GM18498 (cell line): ENCODE measurements around the gene SEMA4B.

Source experiments
- ATAC-seq: cut with Tn5 transposase; IDR thresholded peaks from one replicate; pipeline ENCODE4 v1.9.1; 2021; ENCODE audit warnings: mild to moderate bottlenecking, moderate library complexity; ENCODE audit not compliant: unreplicated experiment

Gene SEMA4B

DNA sequence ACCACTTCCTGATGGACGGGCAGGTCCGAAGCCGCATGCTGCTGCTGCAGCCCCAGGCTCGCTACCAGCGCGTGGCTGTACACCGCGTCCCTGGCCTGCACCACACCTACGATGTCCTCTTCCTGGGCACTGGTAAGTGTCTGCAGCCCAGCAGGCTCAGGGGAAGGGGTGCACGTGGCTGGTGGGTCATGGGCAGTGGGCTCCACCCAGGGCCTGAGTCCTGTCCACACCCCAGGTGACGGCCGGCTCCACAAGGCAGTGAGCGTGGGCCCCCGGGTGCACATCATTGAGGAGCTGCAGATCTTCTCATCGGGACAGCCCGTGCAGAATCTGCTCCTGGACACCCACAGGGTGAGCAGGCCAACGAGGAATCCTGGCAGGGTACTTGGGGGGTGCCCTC lies 23.9 kb downstream of the SEMA4B start:
- no peak for ATAC-seq

DNA sequence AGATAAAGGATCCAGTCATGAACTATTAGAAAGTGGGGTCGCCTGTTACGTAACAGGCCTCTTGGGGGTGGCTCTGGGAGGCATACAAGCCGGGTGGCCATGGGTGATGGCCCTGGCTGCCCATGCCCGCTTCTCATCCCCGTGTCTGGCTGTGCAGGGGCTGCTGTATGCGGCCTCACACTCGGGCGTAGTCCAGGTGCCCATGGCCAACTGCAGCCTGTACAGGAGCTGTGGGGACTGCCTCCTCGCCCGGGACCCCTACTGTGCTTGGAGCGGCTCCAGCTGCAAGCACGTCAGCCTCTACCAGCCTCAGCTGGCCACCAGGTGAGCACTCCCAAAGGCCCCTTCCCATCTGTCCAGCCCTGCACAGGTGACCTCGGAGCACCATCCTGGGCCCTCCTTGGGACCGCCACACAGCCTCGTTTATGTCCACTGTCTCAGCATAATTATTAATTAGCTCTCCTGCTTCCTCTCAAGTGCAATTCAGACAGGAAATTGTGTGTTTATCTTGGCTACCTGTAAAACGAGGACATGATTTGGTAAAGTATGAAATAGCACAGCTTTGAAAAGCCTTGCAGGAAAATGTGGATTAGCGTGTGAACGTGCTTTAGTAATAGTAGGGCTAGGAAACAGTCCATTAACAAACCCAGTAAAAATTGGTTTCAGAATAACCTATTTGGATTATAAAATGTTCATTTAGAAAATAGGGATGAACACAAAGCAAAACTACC lies 24.5 kb downstream of the SEMA4B start:
- no peak for ATAC-seq

DNA sequence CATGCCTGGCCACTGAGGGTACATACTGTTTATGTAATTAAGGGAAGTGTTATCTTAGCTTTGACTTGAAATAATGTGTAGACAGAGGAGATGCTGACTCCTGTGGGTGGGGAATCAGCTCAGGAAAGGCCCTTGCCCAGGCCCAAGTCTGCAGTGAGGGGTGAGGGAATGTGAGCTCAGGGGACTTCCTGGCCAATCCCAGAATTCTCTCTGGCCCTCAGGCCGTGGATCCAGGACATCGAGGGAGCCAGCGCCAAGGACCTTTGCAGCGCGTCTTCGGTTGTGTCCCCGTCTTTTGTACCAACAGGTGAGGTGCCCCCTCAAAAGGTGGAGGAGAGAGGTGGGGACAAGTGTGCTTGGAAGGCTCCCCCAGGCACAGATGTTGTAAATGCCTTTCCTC lies 26.2 kb downstream of the SEMA4B start:
- no peak for ATAC-seq

DNA sequence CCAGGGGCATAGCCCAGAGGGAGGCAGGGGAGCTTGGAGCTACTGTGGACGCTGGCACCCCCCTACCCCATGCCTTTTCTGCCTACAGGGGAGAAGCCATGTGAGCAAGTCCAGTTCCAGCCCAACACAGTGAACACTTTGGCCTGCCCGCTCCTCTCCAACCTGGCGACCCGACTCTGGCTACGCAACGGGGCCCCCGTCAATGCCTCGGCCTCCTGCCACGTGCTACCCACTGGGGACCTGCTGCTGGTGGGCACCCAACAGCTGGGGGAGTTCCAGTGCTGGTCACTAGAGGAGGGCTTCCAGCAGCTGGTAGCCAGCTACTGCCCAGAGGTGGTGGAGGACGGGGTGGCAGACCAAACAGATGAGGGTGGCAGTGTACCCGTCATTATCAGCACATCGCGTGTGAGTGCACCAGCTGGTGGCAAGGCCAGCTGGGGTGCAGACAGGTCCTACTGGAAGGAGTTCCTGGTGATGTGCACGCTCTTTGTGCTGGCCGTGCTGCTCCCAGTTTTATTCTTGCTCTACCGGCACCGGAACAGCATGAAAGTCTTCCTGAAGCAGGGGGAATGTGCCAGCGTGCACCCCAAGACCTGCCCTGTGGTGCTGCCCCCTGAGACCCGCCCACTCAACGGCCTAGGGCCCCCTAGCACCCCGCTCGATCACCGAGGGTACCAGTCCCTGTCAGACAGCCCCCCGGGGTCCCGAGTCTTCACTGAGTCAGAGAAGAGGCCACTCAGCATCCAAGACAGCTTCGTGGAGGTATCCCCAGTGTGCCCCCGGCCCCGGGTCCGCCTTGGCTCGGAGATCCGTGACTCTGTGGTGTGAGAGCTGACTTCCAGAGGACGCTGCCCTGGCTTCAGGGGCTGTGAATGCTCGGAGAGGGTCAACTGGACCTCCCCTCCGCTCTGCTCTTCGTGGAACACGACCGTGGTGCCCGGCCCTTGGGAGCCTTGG lies 27.0 kb downstream of the SEMA4B start:
- ATAC-seq, result no peak

DNA sequence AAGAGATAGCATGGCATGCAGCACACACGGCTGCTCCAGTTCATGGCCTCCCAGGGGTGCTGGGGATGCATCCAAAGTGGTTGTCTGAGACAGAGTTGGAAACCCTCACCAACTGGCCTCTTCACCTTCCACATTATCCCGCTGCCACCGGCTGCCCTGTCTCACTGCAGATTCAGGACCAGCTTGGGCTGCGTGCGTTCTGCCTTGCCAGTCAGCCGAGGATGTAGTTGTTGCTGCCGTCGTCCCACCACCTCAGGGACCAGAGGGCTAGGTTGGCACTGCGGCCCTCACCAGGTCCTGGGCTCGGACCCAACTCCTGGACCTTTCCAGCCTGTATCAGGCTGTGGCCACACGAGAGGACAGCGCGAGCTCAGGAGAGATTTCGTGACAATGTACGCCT lies 27.8 kb downstream of the SEMA4B start:
- no peak for ATAC-seq

DNA sequence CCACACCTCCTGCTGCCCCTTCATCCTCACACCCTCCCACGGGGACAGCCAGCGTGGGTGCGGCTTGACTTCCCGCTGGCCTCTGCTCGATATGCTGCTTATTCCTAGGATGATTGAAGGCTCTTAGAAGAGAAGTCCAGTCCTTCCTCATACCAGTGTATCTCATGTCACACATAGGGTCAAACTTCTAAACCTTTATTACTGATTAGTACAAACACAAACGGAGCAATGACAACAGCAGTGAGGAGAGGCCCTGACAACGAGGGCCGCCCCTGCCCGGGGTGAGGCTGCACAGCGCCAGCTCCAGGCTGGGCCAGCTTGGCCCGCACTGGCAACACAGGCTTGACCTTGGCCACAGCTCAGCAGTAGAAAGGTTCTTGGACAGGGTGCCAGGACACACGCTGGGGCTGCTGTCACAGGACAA lies 29.0 kb downstream of the SEMA4B start:
- no peak for ATAC-seq

DNA sequence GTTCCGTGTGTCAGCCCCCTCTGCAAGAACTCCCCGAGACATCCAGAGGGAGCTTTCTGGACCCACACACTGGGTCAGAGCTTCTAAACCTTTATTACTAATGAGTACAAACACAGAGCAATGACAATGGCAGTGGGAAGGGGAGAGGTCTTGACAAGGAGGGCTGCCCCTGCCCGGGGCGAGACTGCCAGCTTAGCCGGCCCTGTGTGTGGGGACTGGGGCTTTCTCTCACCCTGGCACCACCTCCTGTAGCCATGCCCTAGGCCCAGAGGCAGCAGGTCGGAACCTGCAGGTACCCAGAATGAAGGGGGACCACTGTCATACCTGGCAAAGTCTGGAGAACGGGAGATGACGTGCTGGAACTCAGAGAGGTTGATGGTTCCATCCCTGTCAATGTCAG lies 29.5 kb downstream of the SEMA4B start:
- ATAC-seq, result no peak

DNA sequence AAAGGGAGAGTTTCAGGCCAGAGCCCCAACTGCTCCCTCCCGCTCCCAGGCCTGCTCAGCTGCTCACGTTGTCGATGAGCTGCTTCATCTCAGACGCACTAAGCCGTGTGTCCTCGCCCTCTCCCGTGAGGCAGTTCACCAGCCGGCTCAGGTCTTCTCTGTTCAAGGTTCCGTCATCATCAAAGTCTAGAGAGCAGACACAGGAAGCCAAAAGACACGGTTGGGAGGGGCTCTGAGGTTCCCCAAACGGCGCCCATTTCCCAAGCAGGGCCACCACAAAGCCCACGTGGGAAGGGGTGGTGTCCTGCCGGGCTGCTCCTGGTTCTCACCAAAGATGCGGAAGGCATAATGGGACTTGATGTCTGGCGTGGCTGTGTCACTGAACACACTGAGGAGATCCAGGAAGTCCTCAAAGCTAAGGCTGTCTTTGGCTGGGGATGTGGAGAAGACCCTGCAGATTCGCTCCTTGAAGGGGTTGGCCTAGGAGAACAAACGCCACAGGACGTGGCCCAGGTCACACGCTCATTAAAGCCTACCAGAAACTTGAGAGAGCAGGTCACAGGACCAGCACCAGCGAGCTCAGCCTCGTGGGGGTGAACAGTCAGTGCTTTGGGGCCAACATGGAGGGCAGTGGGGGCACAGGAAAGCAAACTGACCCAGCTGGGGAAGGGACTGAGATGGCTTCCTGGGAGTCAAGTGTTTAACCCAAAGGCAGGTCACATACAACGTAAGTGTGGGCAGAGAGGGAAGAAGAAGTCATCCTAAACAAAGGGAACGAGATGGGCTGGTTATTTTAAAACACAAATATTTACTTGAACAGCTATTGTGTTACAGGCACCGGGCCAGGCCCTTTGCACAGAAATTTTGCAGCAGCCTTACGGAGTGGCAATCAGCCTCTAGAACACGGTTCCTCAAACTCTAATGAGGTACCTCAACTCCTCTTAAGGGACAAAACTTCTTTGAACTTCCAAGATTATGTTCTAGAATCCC lies 30.2 kb downstream of the SEMA4B start:
- ATAC-seq, result peak; percentile 18

DNA sequence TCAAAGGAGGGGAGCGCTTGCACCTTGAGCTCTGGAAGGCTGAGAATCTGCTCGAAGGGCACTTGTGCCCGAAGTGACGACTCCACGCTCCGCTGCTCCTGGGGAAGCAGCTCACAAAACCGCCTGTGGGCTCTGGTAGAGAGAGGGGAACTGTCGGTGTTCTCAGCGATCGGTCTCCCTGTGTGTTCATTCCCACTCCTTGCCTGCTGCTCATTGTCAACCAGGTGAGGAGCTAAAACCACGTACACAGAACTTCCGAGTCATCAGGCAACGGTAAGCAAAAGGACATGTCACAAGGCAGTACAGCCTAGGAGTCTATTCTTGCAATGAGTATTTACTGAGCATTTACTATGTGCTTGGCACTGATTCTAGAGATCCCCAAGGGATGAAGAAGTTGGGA lies 31.1 kb downstream of the SEMA4B start:
- ATAC-seq, result no peak

DNA sequence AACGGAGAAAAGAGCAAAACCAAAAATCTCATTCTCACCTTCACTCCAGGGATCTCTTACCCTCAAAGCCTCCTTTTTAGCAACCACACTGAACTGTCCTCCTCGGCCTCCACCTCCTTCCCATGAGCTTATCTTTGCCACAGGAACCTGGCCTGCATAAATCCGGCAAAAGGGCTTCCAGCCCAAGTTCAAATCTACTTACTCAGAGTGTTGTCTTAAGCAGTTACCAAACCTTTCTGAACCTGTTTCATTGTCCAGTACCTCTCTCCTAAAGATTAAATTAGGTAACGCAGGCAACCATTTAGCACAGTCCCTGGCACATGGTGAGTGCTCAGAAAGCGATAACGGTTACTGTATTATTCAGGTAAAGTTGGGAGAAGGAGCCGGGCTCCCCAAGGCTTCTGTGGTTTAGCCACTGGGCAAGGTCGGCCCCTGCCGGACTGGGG lies 31.8 kb downstream of the SEMA4B start:
- no peak for ATAC-seq

DNA sequence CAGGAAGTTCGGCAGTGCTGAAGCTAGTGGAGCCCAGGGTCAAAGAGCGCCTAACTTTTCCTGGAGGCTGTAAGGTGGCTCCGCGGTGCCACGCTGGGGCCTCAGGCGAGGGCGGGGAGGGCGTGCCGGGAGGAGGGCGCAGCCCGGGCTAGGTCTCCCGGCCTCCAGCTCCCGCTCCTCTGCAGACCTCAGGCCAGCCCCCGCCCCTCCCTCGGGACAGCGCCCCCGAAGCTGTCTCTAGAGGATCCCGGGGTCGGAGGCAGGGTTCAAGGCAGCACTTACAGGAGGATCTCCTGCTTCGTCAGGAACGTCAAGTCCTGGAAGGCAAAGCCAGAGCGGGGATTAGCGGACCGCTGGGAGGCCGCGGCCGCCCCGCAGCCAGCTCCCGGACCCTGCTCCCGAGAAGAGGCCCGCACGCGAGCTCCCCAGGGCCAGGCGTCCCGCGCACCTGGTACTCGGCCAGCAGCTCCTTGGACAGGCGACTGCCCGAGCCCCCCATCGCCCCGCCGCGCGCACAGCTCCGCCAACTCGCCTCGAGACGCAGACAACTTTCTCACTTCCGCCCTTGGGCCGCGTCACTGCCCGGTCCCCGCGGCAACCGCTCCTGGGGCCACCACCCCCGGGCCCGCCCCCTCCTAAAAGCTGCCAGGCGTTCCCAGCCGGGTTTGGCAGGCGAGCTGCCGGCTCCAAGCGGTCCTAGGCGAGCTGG lies 32.4 kb downstream of the SEMA4B start, which contains the start of gene CIB1:
Gene CIB1, minus strand, starts transcription at position 555 of the 709 bp plus-strand sequence. Its CDS starts 56 bp downstream, at position 499.
- peak; percentile 87 for ATAC-seq

DNA sequence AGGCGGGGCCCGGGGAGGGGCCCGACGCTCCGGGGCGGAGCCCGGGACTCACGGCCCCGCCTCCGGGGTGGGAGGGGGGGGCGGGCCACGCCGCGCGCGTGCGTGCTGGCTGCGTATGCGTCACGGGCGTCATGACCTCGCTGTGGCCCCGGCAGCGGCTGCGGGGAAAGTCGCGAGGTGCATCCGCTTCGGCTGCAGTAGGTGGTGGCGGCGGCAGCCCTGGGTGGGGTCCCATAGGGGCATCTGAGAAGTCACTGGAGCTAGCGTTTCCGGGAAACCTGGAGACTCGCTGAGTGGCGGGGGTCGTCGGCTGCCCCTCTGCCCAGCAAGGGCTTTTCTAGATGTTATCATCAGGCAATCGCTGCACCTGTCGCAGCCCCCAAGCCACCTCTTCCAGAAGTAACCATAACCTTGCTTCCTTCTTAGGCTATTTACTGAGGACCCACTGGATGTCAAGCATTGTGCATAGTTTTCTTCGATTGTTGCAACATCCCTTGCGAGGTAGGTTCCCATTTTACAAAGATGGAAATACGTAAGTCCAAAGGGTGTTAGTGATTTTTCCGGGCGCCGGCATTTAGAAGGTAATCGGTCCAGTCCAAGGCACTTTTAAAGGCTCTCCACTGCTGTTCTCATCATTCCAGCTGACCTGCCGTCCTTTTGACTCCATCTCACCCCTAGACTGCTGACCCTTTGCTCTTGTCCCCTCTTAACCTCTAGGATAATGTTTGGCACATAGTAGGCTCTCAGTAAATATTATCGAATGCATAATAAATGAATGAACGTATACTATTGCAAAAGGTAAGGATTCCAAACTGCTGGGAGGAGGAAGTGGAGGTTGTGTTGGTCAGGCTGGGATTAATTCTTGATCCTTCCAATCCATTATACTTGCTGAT lies 33.2 kb downstream of the SEMA4B start, which contains the start of gene GDPGP1:
Gene GDPGP1, plus strand, starts transcription at position 114 of the 893 bp plus-strand sequence. CDS start 6,700 bp downstream, outside the sequence.
- no peak for ATAC-seq

DNA sequence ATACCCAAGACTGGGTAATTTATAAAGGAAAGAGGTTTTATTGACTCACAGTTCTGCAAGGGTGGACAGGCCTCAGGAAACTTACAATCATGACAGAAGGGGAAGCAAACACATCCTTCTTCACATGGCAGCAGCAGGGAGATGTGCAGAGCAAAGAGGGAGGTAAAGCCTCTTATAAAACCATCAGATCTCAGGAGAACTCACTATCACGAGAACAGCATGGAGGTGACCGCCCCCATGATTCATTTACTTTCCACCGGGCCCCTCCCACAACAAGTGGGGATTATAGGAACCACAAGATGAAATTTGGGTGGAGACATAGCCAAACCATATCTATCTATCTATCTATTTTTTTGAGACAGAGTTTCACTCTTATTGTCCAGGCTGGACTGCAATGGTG lies 38.2 kb downstream of the SEMA4B start:
- ATAC-seq, result no peak

DNA sequence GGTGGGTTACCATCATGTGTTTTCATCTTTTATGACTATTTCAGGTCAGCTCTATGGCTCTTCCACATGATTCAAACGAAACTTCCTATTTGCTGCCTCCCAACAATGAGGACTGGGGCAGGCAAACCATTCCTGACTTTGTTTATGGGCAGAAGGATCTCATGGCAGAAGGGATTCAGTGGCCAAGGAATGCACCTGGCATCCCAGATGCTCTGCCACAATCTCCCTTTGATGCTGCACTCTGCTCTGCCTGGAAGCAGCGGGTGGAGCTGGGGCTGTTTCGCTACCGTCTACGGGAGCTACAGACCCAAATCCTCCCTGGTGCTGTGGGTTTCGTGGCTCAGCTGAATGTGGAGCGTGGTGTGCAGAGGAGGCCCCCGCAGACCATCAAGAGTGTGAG lies 39.7 kb downstream of the SEMA4B start:
- ATAC-seq, result no peak

DNA sequence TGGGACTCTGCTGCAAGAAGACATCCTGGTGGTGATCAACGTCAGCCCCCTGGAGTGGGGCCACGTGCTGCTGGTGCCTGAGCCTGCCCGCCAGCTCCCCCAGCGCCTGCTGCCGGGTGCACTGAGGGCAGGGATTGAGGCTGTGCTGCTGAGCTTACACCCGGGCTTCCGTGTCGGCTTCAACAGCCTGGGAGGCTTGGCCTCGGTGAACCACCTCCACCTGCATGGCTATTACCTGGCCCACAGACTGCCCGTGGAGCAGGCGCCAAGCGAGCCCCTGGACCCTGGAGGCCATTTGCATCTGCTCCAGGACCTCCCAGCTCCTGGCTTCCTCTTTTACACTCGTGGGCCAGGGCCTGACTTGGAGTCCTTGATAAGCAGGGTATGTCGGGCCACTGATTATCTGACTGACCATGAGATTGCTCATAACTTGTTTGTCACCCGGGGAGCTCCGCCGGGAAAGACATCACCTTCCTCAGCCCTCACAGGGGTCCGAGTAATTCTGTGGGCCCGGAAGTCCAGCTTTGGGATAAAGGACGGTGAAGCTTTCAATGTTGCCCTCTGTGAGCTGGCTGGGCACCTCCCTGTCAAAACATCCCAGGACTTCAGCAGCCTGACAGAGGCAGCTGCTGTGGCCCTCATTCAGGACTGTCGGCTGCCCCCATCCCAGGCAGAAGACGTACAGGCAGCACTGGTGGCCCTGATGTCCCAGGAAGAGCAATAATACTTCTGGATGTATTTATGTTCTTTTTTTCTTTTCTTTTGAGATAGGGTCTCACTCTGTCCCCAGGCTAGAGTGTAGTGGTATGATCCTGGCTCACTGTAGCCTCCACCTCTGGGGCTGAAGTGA lies 40.4 kb downstream of the SEMA4B start:
- no peak for ATAC-seq

DNA sequence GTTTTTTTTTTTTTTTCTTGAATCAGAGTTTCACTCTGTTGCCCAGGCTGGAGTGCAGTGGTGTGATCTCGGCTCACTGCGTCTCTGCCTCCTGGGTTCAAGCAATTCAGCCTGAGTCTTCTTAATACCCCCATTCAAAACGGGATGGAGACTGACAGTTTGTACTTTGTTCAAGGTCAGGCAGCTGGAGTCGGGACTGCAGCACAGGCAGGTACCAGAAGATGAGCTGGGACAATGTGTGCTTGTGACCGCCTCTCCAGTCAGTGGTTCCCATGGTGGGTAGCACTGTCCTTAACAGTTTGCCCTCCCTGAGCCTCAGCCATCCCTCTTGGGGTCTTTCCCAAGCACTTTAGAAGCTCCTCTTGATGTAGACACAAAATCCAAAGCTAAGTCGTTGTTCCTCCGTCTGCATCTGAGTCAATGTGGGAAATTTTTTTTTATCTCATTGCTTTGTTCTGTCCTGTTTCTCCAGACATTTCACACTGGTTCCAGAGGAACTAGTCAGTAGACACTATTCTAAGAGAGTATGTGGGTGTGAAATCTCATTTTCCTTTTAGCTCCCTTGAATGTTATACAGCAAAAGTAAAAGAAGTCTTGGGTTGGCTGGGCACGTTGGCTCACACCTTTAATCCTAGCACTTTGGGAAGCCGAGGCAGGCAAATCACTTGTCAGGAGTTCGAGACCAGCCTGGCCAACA lies 43.0 kb downstream of the SEMA4B start:
- no peak for ATAC-seq

DNA sequence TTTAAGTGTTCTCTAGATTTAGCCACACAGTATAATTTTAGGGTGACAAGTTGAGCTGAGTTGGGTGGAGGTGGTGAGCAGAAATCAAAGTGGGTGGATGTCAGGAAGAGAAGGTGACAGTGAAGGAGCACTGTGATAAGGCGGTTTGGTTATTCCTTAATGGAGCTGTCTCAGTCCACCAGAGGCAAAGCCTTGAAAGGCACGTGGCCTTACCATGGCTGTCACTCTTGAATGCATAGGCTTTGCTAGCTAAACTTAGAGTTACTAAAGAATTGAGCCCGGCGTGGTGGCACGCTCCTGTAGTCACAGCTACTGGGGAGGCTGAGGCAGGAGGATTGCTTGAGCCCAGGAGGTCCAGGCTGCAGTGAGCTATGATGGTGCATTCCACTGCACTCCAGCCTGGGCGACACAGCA lies 47.7 kb downstream of the SEMA4B start:
- ATAC-seq, result no peak
